Measurements from ENCODE around the gene ELK1.

GRCh38 chrX:47628982-47629381, 21.4 kb downstream of the ELK1 start:
- TF ChIP-seq CTCF (conservative IDR thresholded peaks at IDR 0.05; ENCODE audit: low read depth, low read length) (no peak), POLR2A (IDR thresholded peaks at IDR 0.05; ENCODE audit: low read depth, low read length) (no peak), MXI1 (IDR thresholded peaks at IDR 0.05; ENCODE audit: borderline replicate concordance, low read depth, low read length) (no peak), NFE2L2 (IDR thresholded peaks at IDR 0.05; ENCODE audit: low read depth, low read length) (no peak), CHD1 (IDR thresholded peaks at IDR 0.05; ENCODE audit: low read depth, low read length) (no peak), ELK1 (IDR thresholded peaks at IDR 0.05; ENCODE audit: borderline replicate concordance, low read depth, low read length) (no peak), USF2 (IDR thresholded peaks at IDR 0.05; ENCODE audit: low read depth, low read length) (no peak), RAD21 (IDR thresholded peaks at IDR 0.05; ENCODE audit: low read length) (no peak), FOS (IDR thresholded peaks at IDR 0.05; ENCODE audit: low read depth, low read length) (no peak), RFX5 (IDR thresholded peaks at IDR 0.05; ENCODE audit: low read depth, low read length) (no peak), SMC3 (IDR thresholded peaks at IDR 0.05; ENCODE audit: low read depth, low read length) (no peak)

Data from IMR-90 (cell line).